Measurements from ENCODE around the gene ITFG1. TPM values are rescaled to one million over a fixed set of nuclear protein-coding genes. Genes with fewer than 3 reads are reported as not detected.

The ITFG1 gene
- total and polyA plus RNA-seq, 9 of the 15 experiments (the other 6 are each of a cell fraction or from before 2014, with no cell fraction given): 17.1 to 83.5 (median 35.8) TPM

DNA sequence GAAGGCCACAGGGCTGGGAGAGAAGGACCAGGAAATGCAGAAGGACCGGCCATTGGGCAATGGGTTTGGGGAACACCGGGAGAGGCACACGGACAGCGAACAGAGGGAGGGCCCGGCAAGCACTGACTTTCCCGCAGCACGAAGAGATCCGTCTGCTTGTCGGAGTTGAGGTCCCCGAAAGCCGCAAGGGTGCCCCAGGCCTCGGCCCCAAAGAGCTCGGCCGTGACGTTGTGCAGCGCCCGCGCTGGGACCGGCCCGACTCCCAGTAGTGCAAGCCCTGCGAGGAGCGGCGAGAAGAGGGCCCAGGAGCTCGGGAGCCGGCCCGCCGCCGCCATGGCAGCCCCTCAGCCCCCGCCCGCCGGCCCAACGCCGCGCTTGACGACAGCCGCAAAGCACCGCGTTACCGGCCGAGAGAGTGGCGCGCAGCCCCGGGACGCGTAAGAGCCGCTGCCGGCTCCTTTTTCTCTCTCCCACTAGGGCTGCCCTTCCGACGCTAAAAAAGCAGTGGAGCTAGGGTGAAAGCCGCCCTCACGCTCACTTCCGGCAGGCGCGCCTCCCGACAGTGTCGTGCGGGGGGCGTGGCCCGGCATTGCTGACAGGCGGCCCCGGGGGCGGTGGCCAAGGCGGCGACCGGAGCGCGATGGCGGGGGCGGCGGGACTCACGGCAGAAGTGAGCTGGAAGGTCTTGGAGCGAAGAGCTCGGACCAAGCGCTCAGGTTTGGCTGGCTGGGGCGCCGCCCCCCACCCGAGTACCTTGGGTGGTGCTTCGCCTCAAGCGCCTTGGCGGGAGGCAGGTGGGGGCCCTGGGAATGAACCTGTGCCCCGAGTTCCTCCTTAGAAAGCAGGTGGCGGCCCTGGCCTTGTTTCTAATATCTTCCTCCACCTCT, at the start of gene ITFG1, which contains the start of gene PHKB (continued):
- TF ChIP-seq ZFP1 (CRISPR knock-in tag; IDR thresholded peaks at IDR 0.05) (no peak), E4F1 (CRISPR knock-in tag; IDR thresholded peaks at IDR 0.05; ENCODE audit: borderline replicate concordance) (peak; percentile 100), RUNX1 (IDR thresholded peaks at IDR 0.05; ENCODE audit: low read depth) (no peak), ZNF778 (CRISPR knock-in tag; IDR thresholded peaks at IDR 0.05) (no peak), ELF4 (CRISPR knock-in tag; IDR thresholded peaks at IDR 0.05) (no peak), ZNF146 (CRISPR knock-in tag; IDR thresholded peaks at IDR 0.05; ENCODE audit: unreplicated experiment) (peak; percentile 5), TARDBP (IDR thresholded peaks at IDR 0.05) (no peak), RAD51 (IDR thresholded peaks at IDR 0.05; ENCODE audit: borderline replicate concordance, low read depth) (no peak), MLLT1 (IDR thresholded peaks at IDR 0.05) (peak; percentile 77 to 84), SMAD4 (CRISPR knock-in tag; conservative IDR thresholded peaks at IDR 0.05) (0 out of 2 replicates have a peak, but pooled peaks have one; percentile 6), KLF13 (tag; IDR thresholded peaks at IDR 0.05; ENCODE audit: borderline replicate concordance, low read depth) (peak; percentile 82; the same call in 1 of the 2 replicates), ZNF583 (CRISPR knock-in tag; IDR thresholded peaks at IDR 0.05) (0 out of 2 replicates have a peak, but pooled peaks have one; percentile 18), ZFP36 (IDR thresholded peaks at IDR 0.05; ENCODE audit: low read depth, low read length, partially characterized antibody) (peak; percentile 1), E2F3 (CRISPR knock-in tag; IDR thresholded peaks at IDR 0.05) (0 out of 2 replicates have a peak, but pooled peaks have one; percentile 13), MTA2 (IDR thresholded peaks at IDR 0.05; ENCODE audit: low read depth) (no peak), TCFL5 (CRISPR knock-in tag; conservative IDR thresholded peaks at IDR 0.05) (no peak), HLTF (IDR thresholded peaks at IDR 0.05) (no peak), PRPF4 (IDR thresholded peaks at IDR 0.05; ENCODE audit: insufficient read depth, low read depth, low read length, poor library complexity, severe bottlenecking) (peak; percentile 55), SOX6 (IDR thresholded peaks at IDR 0.05) (no peak), HNRNPLL (IDR thresholded peaks at IDR 0.05; ENCODE audit: low read depth, low read length, poor library complexity, severe bottlenecking) (peak; percentile 79), ZNF445 (CRISPR knock-in tag; IDR thresholded peaks at IDR 0.05; ENCODE audit: low read depth) (no peak), GATA2 (CRISPR knock-in tag; IDR thresholded peaks at IDR 0.05) (no peak), ZNF3 (CRISPR knock-in tag; IDR thresholded peaks at IDR 0.05) (no peak)
- TF ChIP-seq, protein P1, sequence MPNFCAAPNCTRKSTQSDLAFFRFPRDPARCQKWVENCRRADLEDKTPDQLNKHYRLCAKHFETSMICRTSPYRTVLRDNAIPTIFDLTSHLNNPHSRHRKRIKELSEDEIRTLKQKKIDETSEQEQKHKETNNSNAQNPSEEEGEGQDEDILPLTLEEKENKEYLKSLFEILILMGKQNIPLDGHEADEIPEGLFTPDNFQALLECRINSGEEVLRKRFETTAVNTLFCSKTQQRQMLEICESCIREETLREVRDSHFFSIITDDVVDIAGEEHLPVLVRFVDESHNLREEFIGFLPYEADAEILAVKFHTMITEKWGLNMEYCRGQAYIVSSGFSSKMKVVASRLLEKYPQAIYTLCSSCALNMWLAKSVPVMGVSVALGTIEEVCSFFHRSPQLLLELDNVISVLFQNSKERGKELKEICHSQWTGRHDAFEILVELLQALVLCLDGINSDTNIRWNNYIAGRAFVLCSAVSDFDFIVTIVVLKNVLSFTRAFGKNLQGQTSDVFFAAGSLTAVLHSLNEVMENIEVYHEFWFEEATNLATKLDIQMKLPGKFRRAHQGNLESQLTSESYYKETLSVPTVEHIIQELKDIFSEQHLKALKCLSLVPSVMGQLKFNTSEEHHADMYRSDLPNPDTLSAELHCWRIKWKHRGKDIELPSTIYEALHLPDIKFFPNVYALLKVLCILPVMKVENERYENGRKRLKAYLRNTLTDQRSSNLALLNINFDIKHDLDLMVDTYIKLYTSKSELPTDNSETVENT (CRISPR knock-in tag; IDR thresholded peaks at IDR 0.05): peak; percentile 53; the same call in 1 of the 2 replicates
